Lung (tissue), 12 donors: ENCODE data around the gene CUBN. TPM values are rescaled to one million over a fixed set of nuclear protein-coding genes. Genes with fewer than 3 reads are reported as not detected.
A peak's percentile ranks its signal among the peaks of the same experiment; 100 is the strongest.

Source experiments
- ATAC-seq: fragments of 200-7000 bp; cut with Tn5 transposase; one replicate; pipeline ENCODE4 v1.9.1; 2020; ENCODE audit warnings: moderate number of reproducible peaks; ENCODE audit not compliant: insufficient read depth, low FRiP score
- DNase-seq, 3 donors: peaks; one replicate each; pipeline ENCODE4 v3.0.0-alpha.2; 2013 to 2017
- H3K27ac ChIP-seq, 2 donors: one replicate each; pipeline ENCODE4 v1.5.1; 2013; ENCODE audit warnings: mild to moderate bottlenecking in 2 of 2, moderate library complexity in 2 of 2, control low read depth in 1 of 2, inconsistent platforms in 1 of 2, low read depth in 1 of 2, low read length in 1 of 2
- H3K27me3 ChIP-seq, 3 donors: one replicate each; pipeline ENCODE4 v1.5.1; 2013; ENCODE audit warnings: low read length in 2 of 3; ENCODE audit not compliant: control insufficient read depth in 3 of 3, insufficient read depth in 3 of 3
- H3K36me3 ChIP-seq, 4 donors: one replicate each; pipeline ENCODE4 v1.5.1; 2013; ENCODE audit warnings: low read length in 4 of 4, mild to moderate bottlenecking in 1 of 4, moderate library complexity in 1 of 4; ENCODE audit not compliant: control insufficient read depth in 4 of 4, insufficient read depth in 4 of 4
- H3K4me1 ChIP-seq, 5 donors: one replicate each; pipeline ENCODE4 v1.5.1; 2013; ENCODE audit warnings: low read length in 5 of 5, mild to moderate bottlenecking in 2 of 5, moderate library complexity in 1 of 5; ENCODE audit not compliant: control insufficient read depth in 5 of 5, insufficient read depth in 5 of 5
- H3K4me3 ChIP-seq: one replicate; pipeline ENCODE4 v1.5.1; 2013; ENCODE audit warnings: mild to moderate bottlenecking, control low read depth, moderate library complexity
- H3K9ac ChIP-seq, 2 donors: one replicate each; pipeline ENCODE4 v1.5.1; 2013; ENCODE audit warnings: low read length in 2 of 2, control low read depth in 1 of 2; ENCODE audit not compliant: insufficient read depth in 1 of 2
- H3K9me3 ChIP-seq, 4 donors: one replicate each; pipeline ENCODE4 v1.5.1; 2013; ENCODE audit warnings: low read length in 3 of 4, mild to moderate bottlenecking in 1 of 4, moderate library complexity in 1 of 4; ENCODE audit not compliant: control insufficient read depth in 4 of 4, insufficient read depth in 3 of 4
- WGBS, 2 donors: extraction: QIAGEN DNeasy Blood & Tissue Kit; methylation state at CpG; one replicate each; pipeline ENCODE4 v1.1.7; 2013; 5-methylcytosine and 5-hydroxymethylcytosine counted together
- polyA plus RNA-seq, 2 donors: library from polyadenylated mRNA; stranded (reverse); fragments of 200-250 nt; gene quantifications; one replicate each; pipeline ENCODE4 v1.2.1, GENCODE V29; 2013
- total RNA-seq, 2 donors: library from RNA; depleted of rRNA in 1 of 2; stranded (reverse); fragments of >200 nt in 1 of 2; gene quantifications; one replicate each; pipeline ENCODE4 v1.2.1, GENCODE V29; 2014 to 2021
- TF ChIP-seq, protein P1 (sequence below): IDR thresholded peaks from 2 replicates; pipeline ENCODE4 v1.5.1; 2012; ENCODE audit warnings: mild to moderate bottlenecking; ENCODE audit errors: control extremely low read depth, extremely low read depth
- donor health status: control.
- donor health status: control.
- donor health status: Bipolar disorder and iron deficiency.
- donor health status: healthy.
- donor health status: DM: yes; HTN: yes; CAD: no.

Gene CUBN
- total and polyA plus RNA-seq, 4 donors: 0.33 to 5.1 (median 1.0) TPM

DNA sequence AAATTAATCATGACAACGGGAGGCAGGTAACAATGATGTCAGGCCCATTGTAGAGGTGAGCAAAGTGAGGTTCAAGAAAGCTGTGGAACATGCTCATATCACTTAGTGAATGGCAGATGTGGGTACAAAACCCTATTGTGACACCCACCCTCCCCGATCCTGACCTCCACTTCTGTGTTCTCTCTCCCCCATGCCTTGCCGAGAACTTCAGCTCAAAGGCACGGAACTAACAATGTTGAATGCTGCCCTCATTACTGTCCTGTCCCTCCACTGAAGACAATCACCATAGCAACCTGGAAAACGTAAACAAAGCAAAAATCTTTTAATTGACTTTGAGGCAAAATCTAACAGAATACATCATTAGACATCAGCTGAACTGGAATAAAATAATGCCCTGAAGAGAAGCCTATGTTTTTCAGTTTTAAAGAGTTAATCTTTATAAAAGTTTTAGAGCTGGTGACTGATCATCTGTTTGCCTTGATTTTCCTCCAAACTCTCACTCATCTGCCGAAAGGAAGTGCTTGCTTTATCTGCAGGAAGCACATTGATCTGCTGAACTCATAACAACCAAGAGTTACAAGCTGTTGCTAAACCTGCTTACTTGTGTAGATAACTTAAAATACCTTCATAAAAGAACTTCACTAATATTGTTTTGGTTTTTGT lies 133.6 kb downstream of the CUBN start:
- Histone ChIP-seq H3K4me3 (no peak overlapping the region), H3K9ac (peak overlapping the region; percentile 26 to 37), H3K36me3 (no peaks in the 10 kb centered on the region), H3K27ac (peak overlapping the region; percentile 61 to 67), H3K4me1 (peaks cover 5 to 25% (median 6%) of the 10 kb centered on the region in 5 donors), H3K27me3 (no peaks in the 10 kb centered on the region), H3K9me3 (peaks cover 0 to 3% (median 0%) of the 10 kb centered on the region in 4 donors)
- ATAC-seq (peak; percentile 54), DNase-seq (peak; percentile 48 to 84 (median 82))
- 15 to 28% methylated on average over 6 of the region's 6 CpGs for WGBS, 2 donors
- TF ChIP-seq, protein P1, sequence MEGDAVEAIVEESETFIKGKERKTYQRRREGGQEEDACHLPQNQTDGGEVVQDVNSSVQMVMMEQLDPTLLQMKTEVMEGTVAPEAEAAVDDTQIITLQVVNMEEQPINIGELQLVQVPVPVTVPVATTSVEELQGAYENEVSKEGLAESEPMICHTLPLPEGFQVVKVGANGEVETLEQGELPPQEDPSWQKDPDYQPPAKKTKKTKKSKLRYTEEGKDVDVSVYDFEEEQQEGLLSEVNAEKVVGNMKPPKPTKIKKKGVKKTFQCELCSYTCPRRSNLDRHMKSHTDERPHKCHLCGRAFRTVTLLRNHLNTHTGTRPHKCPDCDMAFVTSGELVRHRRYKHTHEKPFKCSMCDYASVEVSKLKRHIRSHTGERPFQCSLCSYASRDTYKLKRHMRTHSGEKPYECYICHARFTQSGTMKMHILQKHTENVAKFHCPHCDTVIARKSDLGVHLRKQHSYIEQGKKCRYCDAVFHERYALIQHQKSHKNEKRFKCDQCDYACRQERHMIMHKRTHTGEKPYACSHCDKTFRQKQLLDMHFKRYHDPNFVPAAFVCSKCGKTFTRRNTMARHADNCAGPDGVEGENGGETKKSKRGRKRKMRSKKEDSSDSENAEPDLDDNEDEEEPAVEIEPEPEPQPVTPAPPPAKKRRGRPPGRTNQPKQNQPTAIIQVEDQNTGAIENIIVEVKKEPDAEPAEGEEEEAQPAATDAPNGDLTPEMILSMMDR: no peak

DNA sequence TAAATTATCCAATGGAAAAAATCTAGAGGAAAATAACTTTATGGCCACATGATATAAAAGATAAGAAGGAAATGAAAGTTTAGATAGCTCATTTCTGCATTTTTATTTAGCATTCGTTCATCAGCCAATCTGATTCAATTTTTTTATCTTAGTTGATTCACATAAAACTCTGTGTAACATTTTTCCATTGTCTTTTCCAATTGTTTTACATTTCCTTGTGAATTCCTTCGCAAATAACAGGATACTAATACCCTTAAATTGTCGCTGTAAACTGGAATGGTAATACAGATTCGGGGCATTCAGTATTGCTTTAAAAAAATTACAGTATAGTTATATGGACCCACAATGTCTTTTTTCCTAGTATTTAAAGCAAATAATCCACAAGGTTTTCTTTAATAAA lies 136.4 kb downstream of the CUBN start:
- Histone ChIP-seq H3K36me3 (no peaks in the 10 kb centered on the region), H3K27me3 (no peaks in the 10 kb centered on the region), H3K9me3 (peaks cover 0 to 3% (median 0%) of the 10 kb centered on the region in 4 donors), H3K4me3 (no peak overlapping the region), H3K27ac (no peak overlapping the region), H3K4me1 (peaks cover 4 to 19% (median 6%) of the 10 kb centered on the region in 5 donors), H3K9ac (no peak overlapping the region)
- ATAC-seq (no peak), DNase-seq (no peak)
- TF ChIP-seq, protein P1: no peak
- WGBS, 2 donors: 61 to 68% methylated on average over 4 of the region's 4 CpGs

DNA sequence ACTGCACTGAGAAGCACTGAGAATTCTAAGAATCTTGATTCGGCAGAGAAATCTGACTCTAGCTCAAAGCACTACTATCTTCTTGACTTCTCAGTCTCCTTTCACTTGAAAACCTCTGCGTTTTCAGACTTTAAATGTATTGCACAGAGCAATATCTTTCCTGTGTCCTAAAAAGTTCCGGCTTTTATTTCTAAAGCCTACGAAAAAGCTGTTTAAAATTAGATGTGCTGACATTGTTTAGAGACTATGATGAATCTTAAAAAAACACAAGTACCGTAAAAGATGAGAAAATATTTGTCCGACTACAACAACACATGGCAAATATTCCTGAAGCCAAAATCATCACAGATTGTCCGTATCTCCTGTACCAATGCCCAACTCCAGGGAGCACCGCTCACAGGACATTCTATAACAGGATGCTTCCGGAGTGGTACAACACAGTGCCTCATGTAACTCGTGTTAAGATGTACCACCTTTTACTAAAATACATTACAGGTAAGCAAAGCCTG lies 136.9 kb downstream of the CUBN start:
- Histone ChIP-seq H3K4me1 (peaks cover 5 to 22% (median 6%) of the 10 kb centered on the region in 5 donors), H3K4me3 (no peak overlapping the region), H3K27ac (no peak overlapping the region), H3K36me3 (no peaks in the 10 kb centered on the region), H3K27me3 (no peaks in the 10 kb centered on the region), H3K9me3 (peaks cover 0 to 3% (median 0%) of the 10 kb centered on the region in 4 donors), H3K9ac (peak overlapping the region in 1 of 2 donors; percentile 56)
- no peak for ATAC-seq
- WGBS, 2 donors: 50 to 66% methylated on average over 10 of the region's 10 CpGs
- peak in 2 of 3 donors; percentile 44 to 48 for DNase-seq
- TF ChIP-seq, protein P1: no peak
